AML-193 (cell line): ENCODE data around the gene ARHGAP26.

Experiments used
- DNase-seq, 2 experiments: peaks; one replicate each; lab custom pipeline; 2025; lab: John Stamatoyannopoulos, UW

ARHGAP26 gene

GRCh38 chr5:143243103-143243502 is 472.9 kb downstream of the ARHGAP26 start:
- no peak for DNase-seq

GRCh38 chr5:143244000-143244736 is 474.0 kb downstream of the ARHGAP26 start:
- no peak for DNase-seq

- no peak for DNase-seq
Measured at GRCh38 chr5:143244990-143245389, 474.8 kb downstream of the ARHGAP26 start.

GRCh38 chr5:143245929-143246561 is 475.9 kb downstream of the ARHGAP26 start:
- no peak for DNase-seq

- DNase-seq, result no peak
Measured at GRCh38 chr5:143247134-143247815, 477.1 kb downstream of the ARHGAP26 start.

- no peak for DNase-seq
Measured at GRCh38 chr5:143248391-143248790, 478.2 kb downstream of the ARHGAP26 start.

GRCh38 chr5:143248822-143249579 is 478.8 kb downstream of the ARHGAP26 start:
- DNase-seq, result no peak

GRCh38 chr5:143249851-143250250 is 479.7 kb downstream of the ARHGAP26 start:
- no peak for DNase-seq

- no peak for DNase-seq
Measured at GRCh38 chr5:143251190-143251589, 481.0 kb downstream of the ARHGAP26 start.

GRCh38 chr5:143251946-143252345 is 481.8 kb downstream of the ARHGAP26 start:
- no peak for DNase-seq

GRCh38 chr5:143254819-143255218 is 484.6 kb downstream of the ARHGAP26 start:
- DNase-seq, result no peak

- no peak for DNase-seq
Measured at GRCh38 chr5:143258559-143259253, 488.5 kb downstream of the ARHGAP26 start.

GRCh38 chr5:143259254-143259605 is 489.1 kb downstream of the ARHGAP26 start:
- DNase-seq, result no peak

- no peak for DNase-seq
Measured at GRCh38 chr5:143261748-143262392, 491.7 kb downstream of the ARHGAP26 start.

- no peak for DNase-seq
Measured at GRCh38 chr5:143262393-143263174, 492.4 kb downstream of the ARHGAP26 start.

- DNase-seq, result no peak
Measured at GRCh38 chr5:143263272-143263810, 493.2 kb downstream of the ARHGAP26 start.

GRCh38 chr5:143265995-143266394 is 495.8 kb downstream of the ARHGAP26 start:
- DNase-seq, result no peak

- no peak for DNase-seq
Measured at GRCh38 chr5:143267186-143267585, 497.0 kb downstream of the ARHGAP26 start.

- no peak for DNase-seq
Measured at GRCh38 chr5:143268388-143268787, 498.2 kb downstream of the ARHGAP26 start.

GRCh38 chr5:143271431-143271830 is 501.3 kb downstream of the ARHGAP26 start:
- no peak for DNase-seq
